LNCaP clone FGC (cell line): ENCODE data around the gene TTC7B.
A peak's percentile ranks its signal among the peaks of the same experiment; 100 is the strongest.

ENCODE experiments used
- DNase-seq: peaks from one replicate; pipeline ENCODE4 v3.0.0-alpha.2; 2011; ENCODE audit warnings: low read depth
- H3K4me3 ChIP-seq: 2 replicates; pipeline ENCODE4 v1.5.1; 2011; ENCODE audit warnings: mild to moderate bottlenecking, low read depth, low read length, control low read depth
- CTCF ChIP-seq: IDR thresholded peaks from 2 replicates; pipeline ENCODE4 v1.5.1; 2012; ENCODE audit warnings: mild to moderate bottlenecking; ENCODE audit not compliant: control insufficient read depth, insufficient read depth; ENCODE audit errors: extremely low read depth

Gene TTC7B

GRCh38 chr14:90521084-90521929 is 294.9 kb downstream of the TTC7B start:
- DNase-seq: peak; percentile 23
- no peak for TF ChIP-seq CTCF
- H3K4me3 ChIP-seq: no peak overlapping the region

- TF ChIP-seq CTCF: no peak
- no peak for DNase-seq
- H3K4me3 ChIP-seq: no peak overlapping the region
These were observed 295.9 kb downstream of the TTC7B start for GRCh38 chr14:90520326-90520725.

DNA sequence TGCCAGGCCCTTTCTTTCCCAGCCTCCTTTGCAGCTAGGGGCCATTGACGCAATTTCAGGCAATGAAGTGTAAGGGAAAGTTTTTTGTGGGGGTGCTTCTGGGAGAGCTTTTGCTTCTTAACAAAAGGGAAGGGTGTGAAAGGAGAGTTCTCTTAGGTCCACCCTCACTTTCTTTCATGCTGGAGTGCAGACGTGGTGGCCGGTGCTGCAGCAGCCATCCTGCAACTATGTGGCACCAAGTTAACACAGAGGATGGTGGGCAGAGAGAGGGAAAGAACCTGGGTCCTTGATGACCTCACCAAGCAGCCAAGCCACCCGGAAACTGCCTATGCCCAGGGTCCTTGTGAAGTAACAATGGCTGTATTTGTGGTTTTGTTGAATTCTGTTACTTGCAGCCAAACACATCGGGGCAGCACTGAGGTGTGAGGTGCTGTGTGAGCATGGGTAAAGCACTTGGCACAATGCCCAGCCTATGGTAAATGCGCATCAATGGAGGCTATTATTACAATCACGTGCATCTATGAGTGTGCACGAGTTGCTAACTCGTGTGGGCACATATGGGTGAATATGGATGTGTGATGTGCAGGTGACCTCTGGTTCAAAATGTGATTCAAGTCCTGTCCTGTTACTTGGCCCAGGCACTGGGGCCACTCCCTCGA is 296.8 kb downstream of the TTC7B start:
- no peak for DNase-seq
- H3K4me3 ChIP-seq: no peak overlapping the region
- TF ChIP-seq CTCF: no peak

- H3K4me3 ChIP-seq: no peak overlapping the region
- DNase-seq: no peak
- peak; percentile 21; the same call in 1 of the 2 replicates for TF ChIP-seq CTCF
These were observed 297.3 kb downstream of the TTC7B start for GRCh38 chr14:90518941-90519256.

DNA sequence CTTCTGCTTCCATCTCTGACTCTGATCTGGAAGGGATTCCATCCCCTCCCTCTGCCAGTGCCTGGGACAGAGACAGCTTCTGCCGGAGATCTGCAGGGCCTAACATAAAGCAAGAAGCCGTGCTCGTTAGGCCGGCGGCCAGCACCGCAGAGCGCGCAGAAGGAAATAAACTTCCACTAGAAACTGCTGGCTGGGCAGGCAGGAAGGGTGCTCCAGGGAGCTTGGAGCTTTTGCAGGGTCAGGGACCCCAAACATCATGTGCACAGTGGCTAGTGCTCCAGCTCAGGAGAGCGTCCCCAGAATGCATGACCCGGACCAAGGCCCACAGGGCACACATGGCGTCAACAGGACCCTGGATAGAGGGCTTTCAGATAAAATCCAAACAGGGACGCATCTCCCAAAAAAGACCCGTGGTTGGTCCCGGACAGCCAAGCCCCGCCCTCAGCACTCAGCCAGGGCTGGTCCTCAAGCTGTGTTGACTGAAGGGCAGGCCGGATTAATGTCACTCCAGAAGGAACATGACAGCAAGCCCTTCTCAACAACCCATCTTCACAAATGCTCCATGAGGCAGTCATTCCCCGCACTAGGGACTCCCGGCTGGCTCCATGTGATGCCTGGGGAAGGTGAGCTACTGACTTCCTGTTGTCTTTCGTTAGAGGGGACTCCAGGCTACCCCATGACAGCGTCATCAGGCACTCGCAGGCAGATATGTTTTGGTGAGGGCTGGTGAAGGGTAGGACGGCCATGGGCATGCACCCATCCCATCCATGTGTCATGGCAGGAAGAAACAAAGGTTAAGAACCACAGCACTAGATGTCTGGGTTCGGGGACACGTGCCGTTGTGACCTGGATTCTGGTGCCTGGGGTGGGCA is 297.9 kb downstream of the TTC7B start:
- no peak for DNase-seq
- H3K4me3 ChIP-seq: no peak overlapping the region
- no peak for TF ChIP-seq CTCF

DNA sequence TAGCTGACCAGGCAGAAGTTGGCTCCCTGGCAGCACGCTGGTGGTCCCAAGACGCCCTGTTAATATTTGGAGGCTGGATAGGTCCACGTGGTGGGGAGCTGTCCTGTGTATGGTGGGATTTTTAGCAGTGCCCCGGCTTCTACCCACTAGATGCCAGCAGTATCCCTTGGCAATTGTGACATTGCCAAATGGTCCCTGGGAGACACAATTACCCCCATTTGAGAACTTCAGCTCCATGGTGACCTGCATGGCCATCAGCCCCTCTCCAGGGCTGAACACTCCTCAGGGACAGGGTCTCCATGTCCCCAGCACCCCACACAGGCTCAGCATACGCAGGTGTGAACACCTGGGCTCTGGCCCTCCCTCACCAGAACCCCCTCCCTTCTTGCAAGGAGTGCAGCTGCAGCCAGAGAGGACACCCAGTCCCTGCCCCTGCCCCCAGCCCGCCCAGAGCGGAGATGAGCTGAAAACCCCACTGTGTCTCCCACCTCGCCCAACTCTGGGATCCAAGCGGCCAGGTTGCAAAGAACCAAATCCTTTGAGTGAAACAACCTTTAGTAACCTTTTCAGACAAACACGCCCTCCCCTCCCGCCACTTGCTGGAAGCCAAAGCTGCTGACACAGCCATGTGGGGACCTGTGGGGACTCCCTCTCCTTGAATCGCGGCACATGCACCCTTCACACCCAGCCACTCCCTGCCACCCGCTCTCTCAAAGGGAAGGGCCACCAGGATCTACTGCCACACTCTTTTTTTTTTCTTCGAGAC is 299.0 kb downstream of the TTC7B start:
- no peak overlapping the region for H3K4me3 ChIP-seq
- no peak for TF ChIP-seq CTCF
- no peak for DNase-seq
